ENCODE results near the gene ARMC9. TPM values are rescaled to one million over a fixed set of nuclear protein-coding genes. Genes with fewer than 3 reads are reported as not detected.

Gene ARMC9
- total and polyA plus RNA-seq, 2 of the 13 experiments (the other 11 are each of a cell fraction or from before 2014, with no cell fraction given), result 9.1 to 12.8 TPM

- 0 out of 2 replicates have a peak, but pooled peaks have one; percentile 47 for TF ChIP-seq ZNF275 (CRISPR knock-in tag; IDR thresholded peaks at IDR 0.05; ENCODE audit: borderline replicate concordance)
- TF ChIP-seq RAD21 (CRISPR knock-in tag; IDR thresholded peaks at IDR 0.05), result peak; percentile 96
- TF ChIP-seq ZNF232 (CRISPR knock-in tag; IDR thresholded peaks at IDR 0.05; ENCODE audit: borderline replicate concordance), result no peak
- no peak for TF ChIP-seq MBD4 (IDR thresholded peaks at IDR 0.05; ENCODE audit: borderline replicate concordance, low read length)
- TF ChIP-seq, protein P1, sequence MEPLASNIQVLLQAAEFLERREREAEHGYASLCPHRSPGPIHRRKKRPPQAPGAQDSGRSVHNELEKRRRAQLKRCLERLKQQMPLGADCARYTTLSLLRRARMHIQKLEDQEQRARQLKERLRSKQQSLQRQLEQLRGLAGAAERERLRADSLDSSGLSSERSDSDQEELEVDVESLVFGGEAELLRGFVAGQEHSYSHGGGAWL (CRISPR knock-in tag; IDR thresholded peaks at IDR 0.05), result peak; percentile 85
- TF ChIP-seq FOXA1 (IDR thresholded peaks at IDR 0.05), result no peak
- 0 out of 2 replicates have a peak, but pooled peaks have one; percentile 24 for TF ChIP-seq FOXA1 (CRISPR knock-in tag; IDR thresholded peaks at IDR 0.05)
- TF ChIP-seq HHEX (CRISPR knock-in tag; IDR thresholded peaks at IDR 0.05), result no peak
- TF ChIP-seq KMT2A (CRISPR knock-in tag; IDR thresholded peaks at IDR 0.05), result 0 out of 2 replicates have a peak, but pooled peaks have one; percentile 27
- TF ChIP-seq JUNB (CRISPR knock-in tag; IDR thresholded peaks at IDR 0.05; ENCODE audit: borderline replicate concordance), result no peak
- peak; percentile 36; the same call in 1 of the 2 replicates for TF ChIP-seq ZNF782 (CRISPR knock-in tag; IDR thresholded peaks at IDR 0.05; ENCODE audit: borderline replicate concordance)
- TF ChIP-seq SMC3 (IDR thresholded peaks at IDR 0.05; ENCODE audit: low read length), result peak; percentile 60; the same call in 1 of the 2 replicates
- TF ChIP-seq ZNF709 (CRISPR knock-in tag; IDR thresholded peaks at IDR 0.05), result no peak
- no peak for TF ChIP-seq ZBTB46 (CRISPR knock-in tag; IDR thresholded peaks at IDR 0.05; ENCODE audit: borderline replicate concordance)
- TF ChIP-seq ZKSCAN8 (CRISPR knock-in tag; IDR thresholded peaks at IDR 0.05; ENCODE audit: borderline replicate concordance), result no peak
- peak; percentile 56; the same call in 1 of the 2 replicates for TF ChIP-seq ZNF160 (CRISPR knock-in tag; IDR thresholded peaks at IDR 0.05)
- TF ChIP-seq, protein P2, sequence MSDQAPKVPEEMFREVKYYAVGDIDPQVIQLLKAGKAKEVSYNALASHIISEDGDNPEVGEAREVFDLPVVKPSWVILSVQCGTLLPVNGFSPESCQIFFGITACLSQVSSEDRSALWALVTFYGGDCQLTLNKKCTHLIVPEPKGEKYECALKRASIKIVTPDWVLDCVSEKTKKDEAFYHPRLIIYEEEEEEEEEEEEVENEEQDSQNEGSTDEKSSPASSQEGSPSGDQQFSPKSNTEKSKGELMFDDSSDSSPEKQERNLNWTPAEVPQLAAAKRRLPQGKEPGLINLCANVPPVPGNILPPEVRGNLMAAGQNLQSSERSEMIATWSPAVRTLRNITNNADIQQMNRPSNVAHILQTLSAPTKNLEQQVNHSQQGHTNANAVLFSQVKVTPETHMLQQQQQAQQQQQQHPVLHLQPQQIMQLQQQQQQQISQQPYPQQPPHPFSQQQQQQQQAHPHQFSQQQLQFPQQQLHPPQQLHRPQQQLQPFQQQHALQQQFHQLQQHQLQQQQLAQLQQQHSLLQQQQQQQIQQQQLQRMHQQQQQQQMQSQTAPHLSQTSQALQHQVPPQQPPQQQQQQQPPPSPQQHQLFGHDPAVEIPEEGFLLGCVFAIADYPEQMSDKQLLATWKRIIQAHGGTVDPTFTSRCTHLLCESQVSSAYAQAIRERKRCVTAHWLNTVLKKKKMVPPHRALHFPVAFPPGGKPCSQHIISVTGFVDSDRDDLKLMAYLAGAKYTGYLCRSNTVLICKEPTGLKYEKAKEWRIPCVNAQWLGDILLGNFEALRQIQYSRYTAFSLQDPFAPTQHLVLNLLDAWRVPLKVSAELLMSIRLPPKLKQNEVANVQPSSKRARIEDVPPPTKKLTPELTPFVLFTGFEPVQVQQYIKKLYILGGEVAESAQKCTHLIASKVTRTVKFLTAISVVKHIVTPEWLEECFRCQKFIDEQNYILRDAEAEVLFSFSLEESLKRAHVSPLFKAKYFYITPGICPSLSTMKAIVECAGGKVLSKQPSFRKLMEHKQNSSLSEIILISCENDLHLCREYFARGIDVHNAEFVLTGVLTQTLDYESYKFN (CRISPR knock-in tag; conservative IDR thresholded peaks at IDR 0.05), result peak; percentile 35
- no peak for TF ChIP-seq MLXIP (CRISPR knock-in tag; IDR thresholded peaks at IDR 0.05; ENCODE audit: borderline replicate concordance)
- TF ChIP-seq MEIS1 (CRISPR knock-in tag; IDR thresholded peaks at IDR 0.05; ENCODE audit: borderline replicate concordance), result no peak; the same call in 1 of the 2 replicates
Observed at GRCh38 chr2:231411831-231412617, 213.6 kb downstream of the ARMC9 start (continued).

Data from HepG2 (cell line).